ENCODE results near the gene DENND4C. TPM values are rescaled to one million over a fixed set of nuclear protein-coding genes. Genes with fewer than 3 reads are reported as not detected.

Gene DENND4C
- total RNA-seq, 1 experiment from 2014 or later = 22.6 TPM

GRCh38 chr9:19369107-19369506, 138.6 kb downstream of the DENND4C start:
- ATAC-seq (no peak), DNase-seq (ENCODE audit: low spot score) (no peak)
- Mint-ChIP-seq H3K27me3 (ENCODE audit: low read depth) (no peaks in the 10 kb centered on the region), H3K9me3 (no peaks in the 10 kb centered on the region), H3K27ac (no peak overlapping the region; the same call in 1 of the 2 replicates), H3K4me1 (no peaks in the 10 kb centered on the region), H3K36me3 (peaks cover 29% of the 10 kb centered on the region), H3K4me3 (no peak overlapping the region)
- no peak for TF ChIP-seq E2F1 (CRISPR knock-in tag; IDR thresholded peaks at IDR 0.05)
- TF ChIP-seq, protein P1, sequence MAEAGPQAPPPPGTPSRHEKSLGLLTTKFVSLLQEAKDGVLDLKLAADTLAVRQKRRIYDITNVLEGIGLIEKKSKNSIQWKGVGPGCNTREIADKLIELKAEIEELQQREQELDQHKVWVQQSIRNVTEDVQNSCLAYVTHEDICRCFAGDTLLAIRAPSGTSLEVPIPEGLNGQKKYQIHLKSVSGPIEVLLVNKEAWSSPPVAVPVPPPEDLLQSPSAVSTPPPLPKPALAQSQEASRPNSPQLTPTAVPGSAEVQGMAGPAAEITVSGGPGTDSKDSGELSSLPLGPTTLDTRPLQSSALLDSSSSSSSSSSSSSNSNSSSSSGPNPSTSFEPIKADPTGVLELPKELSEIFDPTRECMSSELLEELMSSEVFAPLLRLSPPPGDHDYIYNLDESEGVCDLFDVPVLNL (CRISPR knock-in tag; IDR thresholded peaks at IDR 0.05; ENCODE audit: borderline replicate concordance, low read depth) = no peak
- TF ChIP-seq GABPB1 (CRISPR knock-in tag; IDR thresholded peaks at IDR 0.05) = no peak
- TF ChIP-seq NFE2L1 (CRISPR knock-in tag; IDR thresholded peaks at IDR 0.05) = no peak
- TF ChIP-seq SMAD3 (CRISPR knock-in tag; IDR thresholded peaks at IDR 0.05; ENCODE audit: borderline replicate concordance) = no peak
- TF ChIP-seq, protein P2, sequence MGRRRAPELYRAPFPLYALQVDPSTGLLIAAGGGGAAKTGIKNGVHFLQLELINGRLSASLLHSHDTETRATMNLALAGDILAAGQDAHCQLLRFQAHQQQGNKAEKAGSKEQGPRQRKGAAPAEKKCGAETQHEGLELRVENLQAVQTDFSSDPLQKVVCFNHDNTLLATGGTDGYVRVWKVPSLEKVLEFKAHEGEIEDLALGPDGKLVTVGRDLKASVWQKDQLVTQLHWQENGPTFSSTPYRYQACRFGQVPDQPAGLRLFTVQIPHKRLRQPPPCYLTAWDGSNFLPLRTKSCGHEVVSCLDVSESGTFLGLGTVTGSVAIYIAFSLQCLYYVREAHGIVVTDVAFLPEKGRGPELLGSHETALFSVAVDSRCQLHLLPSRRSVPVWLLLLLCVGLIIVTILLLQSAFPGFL (CRISPR knock-in tag; IDR thresholded peaks at IDR 0.05; ENCODE audit: borderline replicate concordance) = no peak
- no peak for TF ChIP-seq ATF6 (CRISPR knock-in tag; IDR thresholded peaks at IDR 0.05)
- TF ChIP-seq, protein P3, sequence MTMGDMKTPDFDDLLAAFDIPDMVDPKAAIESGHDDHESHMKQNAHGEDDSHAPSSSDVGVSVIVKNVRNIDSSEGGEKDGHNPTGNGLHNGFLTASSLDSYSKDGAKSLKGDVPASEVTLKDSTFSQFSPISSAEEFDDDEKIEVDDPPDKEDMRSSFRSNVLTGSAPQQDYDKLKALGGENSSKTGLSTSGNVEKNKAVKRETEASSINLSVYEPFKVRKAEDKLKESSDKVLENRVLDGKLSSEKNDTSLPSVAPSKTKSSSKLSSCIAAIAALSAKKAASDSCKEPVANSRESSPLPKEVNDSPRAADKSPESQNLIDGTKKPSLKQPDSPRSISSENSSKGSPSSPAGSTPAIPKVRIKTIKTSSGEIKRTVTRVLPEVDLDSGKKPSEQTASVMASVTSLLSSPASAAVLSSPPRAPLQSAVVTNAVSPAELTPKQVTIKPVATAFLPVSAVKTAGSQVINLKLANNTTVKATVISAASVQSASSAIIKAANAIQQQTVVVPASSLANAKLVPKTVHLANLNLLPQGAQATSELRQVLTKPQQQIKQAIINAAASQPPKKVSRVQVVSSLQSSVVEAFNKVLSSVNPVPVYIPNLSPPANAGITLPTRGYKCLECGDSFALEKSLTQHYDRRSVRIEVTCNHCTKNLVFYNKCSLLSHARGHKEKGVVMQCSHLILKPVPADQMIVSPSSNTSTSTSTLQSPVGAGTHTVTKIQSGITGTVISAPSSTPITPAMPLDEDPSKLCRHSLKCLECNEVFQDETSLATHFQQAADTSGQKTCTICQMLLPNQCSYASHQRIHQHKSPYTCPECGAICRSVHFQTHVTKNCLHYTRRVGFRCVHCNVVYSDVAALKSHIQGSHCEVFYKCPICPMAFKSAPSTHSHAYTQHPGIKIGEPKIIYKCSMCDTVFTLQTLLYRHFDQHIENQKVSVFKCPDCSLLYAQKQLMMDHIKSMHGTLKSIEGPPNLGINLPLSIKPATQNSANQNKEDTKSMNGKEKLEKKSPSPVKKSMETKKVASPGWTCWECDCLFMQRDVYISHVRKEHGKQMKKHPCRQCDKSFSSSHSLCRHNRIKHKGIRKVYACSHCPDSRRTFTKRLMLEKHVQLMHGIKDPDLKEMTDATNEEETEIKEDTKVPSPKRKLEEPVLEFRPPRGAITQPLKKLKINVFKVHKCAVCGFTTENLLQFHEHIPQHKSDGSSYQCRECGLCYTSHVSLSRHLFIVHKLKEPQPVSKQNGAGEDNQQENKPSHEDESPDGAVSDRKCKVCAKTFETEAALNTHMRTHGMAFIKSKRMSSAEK (CRISPR knock-in tag; IDR thresholded peaks at IDR 0.05; ENCODE audit: borderline replicate concordance) = no peak
- TF ChIP-seq MXD4 (CRISPR knock-in tag; IDR thresholded peaks at IDR 0.05; ENCODE audit: borderline replicate concordance) = no peak
- TF ChIP-seq TP53 (CRISPR knock-in tag; IDR thresholded peaks at IDR 0.05) = no peak
- TF ChIP-seq SP1 (CRISPR knock-in tag; conservative IDR thresholded peaks at IDR 0.05) = no peak
- TF ChIP-seq RELA (CRISPR knock-in tag; IDR thresholded peaks at IDR 0.05; ENCODE audit: borderline replicate concordance) = no peak
- TF ChIP-seq ELF4 (CRISPR knock-in tag; IDR thresholded peaks at IDR 0.05; ENCODE audit: low read depth) = no peak
- TF ChIP-seq ARID4B (CRISPR knock-in tag; IDR thresholded peaks at IDR 0.05; ENCODE audit: borderline replicate concordance) = no peak
- TF ChIP-seq FOXK1 (CRISPR knock-in tag; IDR thresholded peaks at IDR 0.05) = no peak
- no peak for TF ChIP-seq ZNF396 (CRISPR knock-in tag; IDR thresholded peaks at IDR 0.05; ENCODE audit: borderline replicate concordance)
- no peak for TF ChIP-seq MAX (CRISPR knock-in tag; IDR thresholded peaks at IDR 0.05)
- no peak for TF ChIP-seq MLX (CRISPR knock-in tag; IDR thresholded peaks at IDR 0.05)
- TF ChIP-seq ATF1 (CRISPR knock-in tag; IDR thresholded peaks at IDR 0.05) = no peak
- ChIA-PET POLR2A (no interaction called here), CTCF (no interaction called here)

All from WTC11 (cell line).